ENCODE data around the gene FAM135A. TPM values are rescaled to one million over a fixed set of nuclear protein-coding genes. Genes with fewer than 3 reads are reported as not detected.

The FAM135A gene
- total and polyA plus RNA-seq, 9 of the 15 experiments (the other 6 are each of a cell fraction or from before 2014, with no cell fraction given), result 7.4 to 32.9 (median 19.2) TPM

- CTCF ChIA-PET (ENCODE audit: low intra/inter-chr PET ratio), result no interaction called here
- Histone ChIP-seq H2AFZ (ENCODE audit: low read depth, low read length) (no peak overlapping the region), H3K4me2 (ENCODE audit: insufficient read depth, low read length) (no peak overlapping the region), H3K27me3 (ENCODE audit: control insufficient read depth in 2 of 2, insufficient read depth in 2 of 2, low read length in 2 of 2) (no peaks in the 10 kb centered on the region), H3K9ac (ENCODE audit: insufficient read depth in 1 of 2, low read depth in 2 of 2, low read length in 2 of 2) (no peak overlapping the region), H3K4me3 (no peak overlapping the region), H4K20me1 (replicated peaks; ENCODE audit: control insufficient read depth, insufficient read depth, low read length) (no peaks in the 10 kb centered on the region), H3K36me3 (ENCODE audit: control insufficient read depth, insufficient read depth, low read length) (no peaks in the 10 kb centered on the region; the same call in 2 of the 3 replicates), H3K9me3 (replicated peaks; ENCODE audit: control insufficient read depth, insufficient read depth, low read depth, low read length) (no peaks in the 10 kb centered on the region), H3K79me2 (ENCODE audit: control insufficient read depth, insufficient read depth, low read length) (peaks cover 25% of the 10 kb centered on the region), H3K4me1 (replicated peaks in 1 of 2; ENCODE audit: control insufficient read depth in 2 of 2, insufficient read depth in 2 of 2, low read length in 2 of 2) (peaks cover 0 to 6% of the 10 kb centered on the region in 2 experiments; a peak in 2 of 5 replicates), H3K9me1 (ENCODE audit: control insufficient read depth, insufficient read depth, low read length) (no peaks in the 10 kb centered on the region), H3K27ac (ENCODE audit: extremely low read depth, low read depth, low read length) (no peak overlapping the region)
- intact Hi-C loops (cut with micrococcal nuclease), result no loop called here
- ATAC-seq (no peak), FAIRE-seq (no peak), DNase-seq (ENCODE audit: extremely low read depth in 1 of 4, low spot score in 3 of 4) (no peak)
- POLR2A ChIA-PET, result interaction anchor here (1.0 kb wide), 2 partner anchors 12 to 14 kb away, joined by 3 read pairs; no protein-coding TSS in a partner anchor
- TF ChIP-seq ZNF512 (tag; IDR thresholded peaks at IDR 0.05), result no peak
- TF ChIP-seq ZNF57 (CRISPR knock-in tag; IDR thresholded peaks at IDR 0.05), result no peak
- no peak for TF ChIP-seq DEAF1 (CRISPR knock-in tag; IDR thresholded peaks at IDR 0.05)
- no peak for TF ChIP-seq PTRF (tag; IDR thresholded peaks at IDR 0.05)
- no peak for TF ChIP-seq ZNF696 (CRISPR knock-in tag; conservative IDR thresholded peaks at IDR 0.05)
- no peak for TF ChIP-seq RFX7 (CRISPR knock-in tag; IDR thresholded peaks at IDR 0.05)
- 38% methylated on average over 2 of the region's 2 CpGs for WGBS (ENCODE audit: insufficient coverage, low coverage, missing lambda C conversion rate)
- in situ Hi-C loops (cut with MboI), result no loop called here
- BruUV-seq (replicated peaks), result no TSS peak
Observed at GRCh38 chr6:70409216-70409615, 4.1 kb upstream of the FAM135A start.
